GM11168 (cell line): Measurements from ENCODE around the gene SNRPN.
"Not testable (repeated sequence)": the region's sequence is repeated elsewhere in the genome, so short reads cannot be mapped to it uniquely, and the experiment has no call there.

ENCODE experiments used
- in situ Hi-C: fragments of 300-500 bp; cut with MboI; formaldehyde crosslinking; loops from one replicate; pipeline ENCODE4 v1.12.0; 2022; ENCODE audit warnings: low sequenced_read_pairs; ENCODE audit not compliant: unreplicated experiment

SNRPN gene

GRCh38 chr15:24966364-24967103 lies 11.7 kb downstream of the SNRPN start:
- in situ Hi-C loops: no loop called here

DNA sequence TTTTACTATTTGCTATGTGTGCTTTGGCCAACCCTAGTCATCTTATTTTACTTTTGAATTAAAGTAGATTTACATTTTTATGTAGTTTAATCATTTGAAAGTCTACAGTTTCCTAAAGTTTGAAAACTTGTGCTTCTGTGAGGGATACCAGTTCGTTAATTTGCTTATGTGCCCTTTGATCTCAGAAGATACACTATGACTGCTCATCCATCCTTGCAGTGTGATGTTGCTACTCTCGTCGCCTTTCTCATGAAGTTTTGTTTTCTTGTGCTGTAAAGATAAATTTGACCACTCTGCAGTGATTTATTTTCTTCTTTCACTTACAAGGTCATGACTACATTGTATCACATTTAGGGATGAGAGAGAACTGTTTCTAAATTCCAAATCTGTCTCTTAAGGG lies 16.3 kb downstream of the SNRPN start:
- in situ Hi-C loops: no loop called here

DNA sequence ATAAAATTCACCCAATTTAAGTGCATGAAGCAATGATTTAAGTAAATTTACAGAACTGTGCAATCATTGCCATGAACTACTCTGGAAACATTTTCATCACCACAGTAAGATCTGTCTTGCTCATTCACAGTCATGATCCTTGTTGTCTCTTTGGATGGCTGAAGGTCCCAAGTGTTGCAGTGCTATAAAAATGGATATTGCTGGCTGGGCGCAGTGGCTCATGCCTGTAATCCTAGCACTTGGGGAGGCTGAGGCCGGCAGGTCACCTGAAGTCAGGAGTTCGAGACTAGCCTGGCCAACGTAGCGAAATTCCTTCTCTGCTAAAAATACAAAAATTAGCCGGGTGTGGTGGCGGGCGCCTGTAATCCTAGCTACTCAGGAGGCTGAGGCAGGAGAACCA lies 17.0 kb downstream of the SNRPN start:
- in situ Hi-C loops: no loop called here

DNA sequence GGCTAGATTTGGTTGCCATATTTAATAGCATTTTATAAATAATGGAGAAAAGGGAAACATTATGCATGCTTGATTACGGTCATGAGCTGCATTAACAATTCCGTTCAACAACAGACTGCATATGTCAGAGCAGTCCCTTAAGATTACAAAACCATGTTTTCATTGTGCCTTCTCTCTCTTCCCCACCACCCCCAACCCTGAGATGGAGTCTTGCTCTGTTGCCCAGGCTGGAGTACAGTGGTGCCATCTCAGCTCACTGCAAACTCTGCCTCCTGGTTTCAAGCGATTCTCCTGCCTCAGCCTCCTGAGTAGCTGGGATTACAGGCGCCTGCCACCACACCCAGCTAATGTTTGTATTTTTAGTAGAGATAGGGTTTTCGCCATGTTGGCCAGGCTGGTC lies 17.9 kb downstream of the SNRPN start:
- in situ Hi-C loops: not testable (repeated sequence)

GRCh38 chr15:24976932-24977331 lies 22.1 kb downstream of the SNRPN start:
- in situ Hi-C loops: no loop called here

DNA sequence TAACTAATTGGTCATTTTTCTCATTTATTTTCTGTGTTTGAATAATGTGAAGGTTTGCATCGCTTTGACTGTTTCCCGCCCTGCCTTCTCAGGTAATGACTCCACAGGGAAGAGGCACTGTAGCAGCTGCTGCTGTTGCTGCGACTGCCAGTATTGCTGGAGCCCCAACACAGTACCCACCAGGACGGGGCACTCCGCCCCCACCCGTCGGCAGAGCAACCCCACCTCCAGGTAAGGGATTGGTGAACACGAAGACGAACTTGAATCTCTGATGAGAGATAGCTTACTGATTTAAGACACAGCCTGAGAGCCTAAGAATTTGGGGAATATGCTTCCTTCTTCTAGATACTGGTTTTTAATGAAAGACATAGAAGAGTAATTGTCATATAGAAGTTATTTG lies 22.9 kb downstream of the SNRPN start:
- in situ Hi-C loops: no loop called here

GRCh38 chr15:24985224-24985623 lies 30.4 kb downstream of the SNRPN start:
- in situ Hi-C loops: no loop called here

DNA sequence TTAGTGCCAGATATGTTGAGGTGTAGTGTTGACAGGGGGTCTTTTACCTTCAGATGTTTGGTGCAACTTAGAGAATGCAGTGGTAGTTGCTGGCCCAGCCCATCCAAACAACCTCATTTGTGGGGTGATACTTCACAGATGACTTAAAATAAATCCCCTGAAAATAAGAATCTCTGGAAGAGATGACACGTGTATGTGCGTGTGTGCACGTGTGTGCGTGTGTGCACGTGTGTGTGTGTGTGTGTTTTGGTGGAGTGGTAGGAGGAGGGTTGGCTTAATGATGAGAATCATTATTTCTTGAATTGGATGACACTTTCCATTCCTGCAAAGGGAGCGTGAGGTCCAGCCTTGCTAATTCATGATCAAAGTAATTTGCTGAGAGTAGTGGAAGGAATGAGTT lies 31.9 kb downstream of the SNRPN start:
- in situ Hi-C loops: no loop called here

- in situ Hi-C loops: no loop called here
Measured at GRCh38 chr15:25019434-25019833, 64.6 kb downstream of the SNRPN start.

DNA sequence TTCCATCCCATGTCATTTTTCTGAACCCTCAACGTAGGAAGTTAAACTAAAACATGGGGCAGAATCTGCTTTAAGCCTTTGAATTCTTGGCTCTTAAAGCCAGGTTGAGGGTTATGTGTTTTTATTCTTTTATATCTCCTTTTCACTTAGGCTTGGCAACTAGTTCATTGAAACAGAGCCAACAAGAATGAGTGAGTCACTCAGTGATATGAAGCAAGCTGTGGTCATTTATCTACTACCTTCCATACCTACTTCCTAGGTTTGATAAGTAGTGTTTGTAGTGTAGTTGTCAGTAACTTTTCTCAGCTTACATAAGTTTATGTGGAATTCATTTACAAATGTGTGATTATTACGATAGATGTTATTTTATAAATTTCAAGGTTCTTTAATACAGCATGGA lies 67.4 kb downstream of the SNRPN start:
- in situ Hi-C loops: no loop called here
